GM18867 (cell line): Measurements from ENCODE around the gene PAX5.

ENCODE experiments used
- ATAC-seq: cut with Tn5 transposase; IDR thresholded peaks from one replicate; pipeline ENCODE4 v1.9.1; 2021; ENCODE audit warnings: mild to moderate bottlenecking, moderate library complexity; ENCODE audit not compliant: unreplicated experiment

The PAX5 gene

GRCh38 chr9:36839131-36839885 lies 194.8 kb downstream of the PAX5 start:
- no peak for ATAC-seq

GRCh38 chr9:36837431-36838405 lies 196.3 kb downstream of the PAX5 start:
- ATAC-seq, result no peak

- ATAC-seq, result no peak
These were observed 197.6 kb downstream of the PAX5 start for GRCh38 chr9:36836486-36836885.

GRCh38 chr9:36835271-36835996 lies 198.6 kb downstream of the PAX5 start:
- ATAC-seq, result peak; percentile 40

- ATAC-seq, result no peak
These were observed 199.3 kb downstream of the PAX5 start for GRCh38 chr9:36834736-36835135.

- no peak for ATAC-seq
These were observed 200.1 kb downstream of the PAX5 start for GRCh38 chr9:36833954-36834353.

- no peak for ATAC-seq
These were observed 201.8 kb downstream of the PAX5 start for GRCh38 chr9:36832164-36832795.

- no peak for ATAC-seq
These were observed 202.5 kb downstream of the PAX5 start for GRCh38 chr9:36831381-36832161.

- ATAC-seq, result no peak
These were observed 205.5 kb downstream of the PAX5 start for GRCh38 chr9:36828611-36829013.

GRCh38 chr9:36827593-36827992 lies 206.5 kb downstream of the PAX5 start:
- ATAC-seq, result no peak

GRCh38 chr9:36826581-36826980 lies 207.5 kb downstream of the PAX5 start:
- no peak for ATAC-seq

- no peak for ATAC-seq
These were observed 208.9 kb downstream of the PAX5 start for GRCh38 chr9:36825179-36825578.

- no peak for ATAC-seq
These were observed 210.1 kb downstream of the PAX5 start for GRCh38 chr9:36823934-36824333.

GRCh38 chr9:36823466-36823865 lies 210.6 kb downstream of the PAX5 start:
- ATAC-seq, result no peak

- ATAC-seq, result no peak
These were observed 211.9 kb downstream of the PAX5 start for GRCh38 chr9:36822201-36822600.

GRCh38 chr9:36820392-36820861 lies 213.6 kb downstream of the PAX5 start:
- ATAC-seq, result no peak

GRCh38 chr9:36818965-36819870 lies 214.8 kb downstream of the PAX5 start:
- ATAC-seq, result no peak

- no peak for ATAC-seq
These were observed 215.7 kb downstream of the PAX5 start for GRCh38 chr9:36818242-36818938.
